Stimulated activated CD8-positive, alpha-beta memory T cell treated with anti-CD3 and anti-CD28 coated beads, Interleukin-7, amount 100 ng/mL, for 48 hours (primary cell): Measurements from ENCODE around the gene ENG.
"Not testable (repeated sequence)": the region's sequence is repeated elsewhere in the genome, so short reads cannot be mapped to it uniquely, and the experiment has no call there.

Experiments
- DNase-seq, 2 donors: peaks; one replicate each; pipeline ENCODE4 v3.0.0-alpha.2; 2020; ENCODE audit warnings: low read depth in 1 of 2; ENCODE audit errors: extremely low read depth in 1 of 2

Gene ENG

GRCh38 chr9:127796225-127796813, 58.1 kb downstream of the ENG start:
- DNase-seq = no peak

GRCh38 chr9:127794001-127794791, 60.3 kb downstream of the ENG start:
- DNase-seq = no peak

- no peak for DNase-seq
Observed at GRCh38 chr9:127793093-127793708, 61.3 kb downstream of the ENG start.

DNA sequence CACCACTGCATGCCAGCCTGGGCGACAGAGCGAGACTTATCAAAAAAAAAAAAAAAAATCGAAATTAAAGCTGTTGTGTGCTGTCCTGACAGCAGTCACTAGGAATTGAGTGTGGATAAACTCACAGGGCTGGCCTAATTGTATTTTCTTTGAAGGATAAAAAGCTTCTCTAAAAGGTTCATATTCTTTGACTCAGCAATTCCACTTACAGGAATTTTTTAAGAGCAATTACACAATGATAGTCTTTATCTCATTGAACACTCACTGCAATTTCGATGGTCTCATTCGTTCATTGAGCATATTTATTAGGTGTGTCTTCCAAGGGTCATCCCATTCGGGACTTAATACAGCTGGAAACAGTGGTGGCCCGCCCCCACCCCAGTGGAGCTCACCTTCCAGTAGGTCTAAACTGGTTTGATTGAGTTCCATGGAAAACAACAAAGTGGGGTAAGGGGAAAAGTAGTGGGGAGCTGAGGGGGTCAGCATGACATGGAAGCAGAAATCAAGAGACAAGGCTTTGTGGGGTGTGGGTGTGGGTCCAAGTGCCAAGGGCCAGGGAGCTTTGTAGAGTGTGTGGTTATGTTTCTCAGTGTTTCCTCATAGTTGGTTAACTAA, 61.9 kb downstream of the ENG start:
- DNase-seq = no peak

DNA sequence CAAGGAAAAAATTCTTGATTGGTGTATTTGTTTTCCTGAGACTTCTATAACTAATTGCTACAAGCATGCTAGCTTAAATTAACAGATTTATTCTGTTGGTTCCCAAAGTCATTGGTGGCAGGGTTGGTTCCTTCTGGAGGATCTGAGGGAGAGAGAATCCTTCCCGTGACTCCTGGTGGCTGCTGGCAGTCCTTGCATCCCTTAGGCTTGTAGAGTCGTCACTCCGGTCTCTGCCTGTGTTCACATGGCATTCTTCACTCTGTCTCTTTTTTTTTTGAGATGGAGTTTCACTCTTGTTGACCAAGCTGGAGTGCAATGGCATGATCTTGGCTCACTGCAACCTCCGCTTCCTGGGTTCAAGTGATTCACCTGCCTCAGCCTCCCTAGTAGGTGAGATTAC, 63.4 kb downstream of the ENG start:
- DNase-seq = no peak

DNA sequence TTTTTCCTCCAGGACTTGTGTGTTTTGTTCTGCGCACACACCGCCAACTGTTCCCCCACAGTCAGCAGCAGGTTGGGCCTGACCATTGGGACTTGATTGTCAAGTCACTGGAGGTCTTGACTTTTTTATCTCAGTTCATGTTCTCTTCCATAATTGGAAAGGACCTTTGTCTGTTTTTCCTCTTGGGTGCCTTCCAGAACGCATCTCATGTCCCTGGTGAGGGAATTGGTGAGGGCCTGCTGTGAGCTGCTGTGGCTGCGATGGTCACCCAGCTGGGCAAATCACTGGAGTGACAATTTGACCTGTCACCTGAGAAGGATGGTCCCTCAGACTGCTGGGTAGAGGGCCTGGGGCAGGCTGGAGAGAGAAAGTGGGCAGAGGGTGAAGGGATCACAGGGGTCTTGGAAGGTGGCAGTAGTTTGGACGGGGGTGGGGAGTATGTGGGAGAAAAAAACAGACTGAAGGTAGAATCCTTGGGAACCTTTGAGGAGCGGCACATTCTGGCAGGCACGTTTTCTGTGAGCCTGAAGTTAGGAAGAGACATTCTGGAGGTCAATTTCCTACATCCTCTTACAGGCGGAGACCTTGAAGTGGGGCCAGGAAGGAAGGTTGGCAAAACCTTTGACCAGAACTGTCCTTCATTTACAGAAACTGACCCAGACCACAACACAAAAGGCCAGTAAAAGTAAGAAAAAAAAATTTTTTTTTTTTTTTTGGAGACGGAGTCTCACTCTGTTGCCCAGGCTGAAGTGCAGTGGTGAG, 64.2 kb downstream of the ENG start:
- DNase-seq = no peak

GRCh38 chr9:127789179-127789578, 65.3 kb downstream of the ENG start:
- no peak for DNase-seq

DNA sequence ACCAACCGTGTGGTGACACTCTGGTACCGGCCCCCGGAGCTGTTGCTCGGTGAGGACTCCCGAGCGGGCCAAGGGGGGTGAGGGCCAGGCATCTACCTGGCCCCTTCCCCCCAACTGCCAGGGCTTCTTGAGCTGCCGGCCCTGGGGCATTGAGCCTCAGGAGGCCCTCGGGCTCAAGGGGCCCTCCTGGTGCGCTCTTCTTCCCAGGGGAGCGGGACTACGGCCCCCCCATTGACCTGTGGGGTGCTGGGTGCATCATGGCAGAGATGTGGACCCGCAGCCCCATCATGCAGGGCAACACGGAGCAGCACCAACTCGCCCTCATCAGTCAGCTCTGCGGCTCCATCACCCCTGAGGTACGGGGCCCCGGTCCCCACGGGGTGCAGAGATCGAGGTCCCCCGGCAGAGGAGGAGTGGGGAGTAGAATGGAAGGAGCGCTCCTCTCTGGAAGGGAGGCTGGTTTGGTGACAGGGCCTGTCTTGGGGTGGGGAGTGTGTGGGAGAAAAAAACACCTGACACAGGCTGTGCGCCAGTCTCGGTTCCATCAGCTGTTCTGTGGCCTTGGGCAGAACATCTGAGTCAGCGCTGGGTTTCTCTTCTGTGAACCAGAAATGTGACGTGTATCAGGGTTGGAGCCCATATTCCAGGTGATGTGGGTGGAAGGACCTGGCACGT, 66.0 kb downstream of the ENG start:
- peak; percentile 46 to 79 for DNase-seq

GRCh38 chr9:127786773-127787104, 67.7 kb downstream of the ENG start:
- DNase-seq = no peak

DNA sequence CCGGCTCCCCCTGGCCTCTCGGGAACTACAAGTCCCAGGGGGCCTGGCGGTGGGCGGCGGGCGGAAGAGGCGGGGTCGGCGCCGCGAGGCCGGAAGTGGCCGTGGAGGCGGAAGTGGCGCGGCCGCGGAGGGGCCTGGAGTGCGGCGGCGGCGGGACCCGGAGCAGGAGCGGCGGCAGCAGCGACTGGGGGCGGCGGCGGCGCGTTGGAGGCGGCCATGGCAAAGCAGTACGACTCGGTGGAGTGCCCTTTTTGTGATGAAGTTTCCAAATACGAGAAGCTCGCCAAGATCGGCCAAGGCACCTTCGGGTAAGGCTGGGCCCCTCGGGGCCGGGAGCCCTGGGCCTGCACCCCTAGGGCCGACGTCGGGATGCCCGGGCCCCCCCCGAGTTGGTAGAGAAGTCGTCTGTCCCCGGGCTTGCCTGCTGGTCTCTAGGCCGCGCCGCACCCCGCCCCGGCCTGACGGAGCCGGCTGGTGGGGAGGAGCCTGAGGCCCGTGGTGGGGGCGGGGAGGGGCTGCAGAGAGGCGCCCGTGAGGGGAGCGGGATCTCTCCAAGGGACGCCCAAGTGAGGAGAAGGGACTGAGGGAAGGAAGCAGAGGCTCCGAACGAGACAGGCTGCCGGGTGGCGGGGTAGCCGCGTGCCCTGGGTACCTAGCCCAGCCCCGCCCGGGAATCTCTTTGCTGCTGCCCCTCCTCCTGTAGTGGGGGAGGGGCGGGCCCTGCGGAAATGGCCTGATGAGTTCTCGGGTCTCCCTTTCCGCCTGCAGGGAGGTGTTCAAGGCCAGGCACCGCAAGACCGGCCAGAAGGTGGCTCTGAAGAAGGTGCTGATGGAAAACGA, 68.3 kb downstream of the ENG start, which contains the start of gene CDK9:
Gene CDK9 (plus strand): TSS at position 102 of the 840 bp plus-strand sequence. CDS start 115 bp downstream, at position 217.
- DNase-seq = peak; percentile 87 to 91

DNA sequence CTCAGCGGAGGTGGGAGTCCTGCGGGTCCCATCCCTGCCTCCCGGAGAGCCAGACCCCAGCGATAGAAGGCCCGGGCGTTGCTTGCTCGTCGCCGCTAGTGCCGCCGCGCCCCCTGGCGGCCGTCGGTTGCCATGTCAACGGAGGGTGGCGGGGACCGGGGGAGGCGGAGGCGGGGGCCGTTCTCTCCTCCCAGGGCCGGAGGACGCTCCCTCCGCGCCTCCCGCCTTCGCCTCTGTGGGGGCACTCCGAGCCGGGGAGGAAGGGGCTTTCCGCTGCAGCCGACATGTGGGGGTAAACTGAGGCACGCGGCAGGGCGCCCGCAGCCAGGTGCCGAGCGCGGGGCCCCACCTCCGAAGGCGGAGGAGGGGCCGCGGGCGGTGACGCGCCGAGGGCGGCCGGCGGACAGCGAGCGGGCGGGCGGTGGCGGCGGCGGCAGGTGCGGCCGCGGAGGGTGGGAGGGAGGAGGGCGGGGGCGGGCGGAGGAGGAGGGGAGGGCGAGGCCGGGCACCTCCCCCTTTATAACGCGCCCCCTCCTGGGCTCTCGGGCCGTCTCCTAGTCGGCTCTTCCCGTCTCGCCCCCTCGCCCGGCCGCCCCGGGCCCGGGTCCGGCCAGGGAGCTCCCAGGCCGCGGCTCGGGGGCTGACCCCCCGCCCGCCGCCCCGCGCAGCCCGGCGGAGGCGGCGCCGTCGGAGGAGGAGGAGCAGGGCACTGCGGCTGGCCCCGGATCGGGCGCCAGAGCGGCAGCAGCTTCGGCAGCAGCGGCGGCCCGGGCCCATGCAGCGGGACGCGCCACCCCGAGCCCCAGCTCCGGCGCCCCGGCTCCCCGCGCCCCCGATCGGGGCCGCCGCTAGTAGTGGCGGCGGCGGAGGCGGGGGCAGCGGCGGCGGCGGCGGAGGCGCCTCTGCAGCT, 69.2 kb downstream of the ENG start:
- DNase-seq = peak; percentile 76 to 81

GRCh38 chr9:127783111-127784008, 71.1 kb downstream of the ENG start:
- DNase-seq = peak; percentile 74 to 89

GRCh38 chr9:127781806-127782205, 72.7 kb downstream of the ENG start:
- DNase-seq = no peak

DNA sequence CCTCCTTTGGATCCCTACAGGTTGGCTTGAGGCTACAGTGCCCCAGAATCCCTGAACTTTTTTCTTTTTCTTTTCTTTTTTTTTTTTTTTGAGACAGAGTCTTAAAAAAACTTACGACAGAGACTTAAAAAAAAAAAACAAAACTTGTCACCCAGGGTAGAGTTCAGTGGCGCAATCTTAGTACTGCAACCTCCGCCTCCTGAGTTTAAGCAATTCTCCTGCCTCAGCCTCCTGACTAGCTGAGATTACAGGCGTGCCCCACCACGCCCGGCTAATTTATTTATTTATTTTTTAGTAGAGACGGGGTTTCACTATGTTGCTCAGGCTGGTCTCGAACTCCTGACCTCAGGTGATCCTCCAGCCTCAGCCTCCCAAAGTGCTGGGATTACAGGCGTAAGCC, 73.5 kb downstream of the ENG start:
- DNase-seq = not testable (repeated sequence)

GRCh38 chr9:127780126-127780885, 74.2 kb downstream of the ENG start:
- no peak for DNase-seq

DNA sequence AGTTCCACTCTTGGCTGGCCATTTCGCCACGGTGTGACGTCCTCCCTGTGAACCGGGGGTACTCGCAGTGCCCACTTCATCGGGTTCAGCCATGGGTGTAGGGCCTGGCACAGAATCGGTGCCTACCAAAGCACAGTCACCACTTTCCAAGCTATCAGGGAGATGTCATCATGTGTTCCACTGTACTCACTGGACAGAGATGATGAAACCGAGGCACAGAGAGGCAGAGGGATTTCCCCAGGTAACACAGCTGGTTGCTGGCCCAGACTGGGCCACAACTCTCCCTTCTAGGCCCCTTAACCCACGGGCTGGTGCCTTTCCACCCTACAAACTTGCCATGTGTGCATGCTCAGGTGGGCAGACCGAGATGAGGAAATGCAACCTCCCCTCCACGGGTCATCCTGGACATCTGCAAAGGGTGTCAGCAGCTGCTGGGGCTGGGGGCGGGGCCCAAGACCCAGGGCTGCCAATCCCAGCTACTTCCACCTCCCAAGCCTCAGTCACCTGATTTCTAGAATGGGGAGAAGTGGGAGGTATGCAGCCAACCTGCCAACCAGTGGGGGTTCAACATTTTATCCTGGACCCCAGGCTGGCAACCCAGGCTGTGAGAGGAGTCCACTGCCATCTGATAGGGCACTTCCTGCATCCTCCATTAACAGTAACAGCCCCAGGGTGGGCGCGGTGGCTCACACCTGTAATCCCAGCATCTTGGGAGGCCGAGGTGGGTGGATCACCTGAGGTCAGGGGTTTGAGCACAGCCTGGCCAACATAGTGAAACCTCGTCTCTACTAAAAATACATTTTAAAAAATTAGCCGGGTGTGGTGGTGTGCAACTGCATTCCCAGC, 75.1 kb downstream of the ENG start:
- peak in 1 of 2 donors; percentile 60 for DNase-seq
